Prostate gland (tissue), 2 donors: ENCODE results near the gene CD226.

Experiments
- POLR2A ChIP-seq: fragments of 450-650 bp; IDR thresholded peaks from one replicate; pipeline ENCODE4 v1.6.1; 2016; ENCODE audit warnings: antibody characterized with exemption, mild to moderate bottlenecking
- POLR2AphosphoS5 ChIP-seq: sonication (generic); formaldehyde crosslinking; IDR thresholded peaks from one replicate; pipeline ENCODE4 v1.6.1; 2017; ENCODE audit warnings: antibody characterized with exemption
- TF ChIP-seq, protein P1 (sequence below), 4 experiments: fragments of 200-600 bp in 2 of 4; fragments of 450-650 bp in 2 of 4; sonication (generic) in 2 of 4; IDR thresholded peaks; 1 replicate in 3 of 4; 2 replicates in 1 of 4; pipeline ENCODE4 v1.5.1; 2016 to 2019; ENCODE audit warnings: antibody characterized with exemption in 4 of 4, mild to moderate bottlenecking in 2 of 4, moderate library complexity in 2 of 4

DNA sequence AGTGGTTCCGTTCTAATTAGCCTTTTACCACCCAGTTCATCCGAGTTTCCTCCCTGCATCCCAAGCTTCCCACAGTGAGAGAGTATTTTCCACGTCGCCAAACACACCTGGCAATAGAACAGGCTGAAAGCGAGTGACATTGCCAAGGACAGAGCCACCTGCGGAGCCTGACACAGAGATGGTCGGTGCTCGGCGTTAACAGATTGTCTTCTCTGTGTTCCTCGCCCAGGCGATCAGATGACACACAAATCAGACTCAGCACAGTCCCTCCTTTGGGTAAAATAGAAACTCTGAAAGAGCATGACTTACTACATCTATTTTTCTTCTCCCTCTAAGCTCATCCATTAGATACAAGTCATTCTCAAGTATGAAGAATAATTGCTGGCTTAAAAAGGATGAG is 107.7 kb downstream of the CD226 start:
- TF ChIP-seq POLR2A (no peak), POLR2AphosphoS5 (no peak)
- TF ChIP-seq, protein P1, sequence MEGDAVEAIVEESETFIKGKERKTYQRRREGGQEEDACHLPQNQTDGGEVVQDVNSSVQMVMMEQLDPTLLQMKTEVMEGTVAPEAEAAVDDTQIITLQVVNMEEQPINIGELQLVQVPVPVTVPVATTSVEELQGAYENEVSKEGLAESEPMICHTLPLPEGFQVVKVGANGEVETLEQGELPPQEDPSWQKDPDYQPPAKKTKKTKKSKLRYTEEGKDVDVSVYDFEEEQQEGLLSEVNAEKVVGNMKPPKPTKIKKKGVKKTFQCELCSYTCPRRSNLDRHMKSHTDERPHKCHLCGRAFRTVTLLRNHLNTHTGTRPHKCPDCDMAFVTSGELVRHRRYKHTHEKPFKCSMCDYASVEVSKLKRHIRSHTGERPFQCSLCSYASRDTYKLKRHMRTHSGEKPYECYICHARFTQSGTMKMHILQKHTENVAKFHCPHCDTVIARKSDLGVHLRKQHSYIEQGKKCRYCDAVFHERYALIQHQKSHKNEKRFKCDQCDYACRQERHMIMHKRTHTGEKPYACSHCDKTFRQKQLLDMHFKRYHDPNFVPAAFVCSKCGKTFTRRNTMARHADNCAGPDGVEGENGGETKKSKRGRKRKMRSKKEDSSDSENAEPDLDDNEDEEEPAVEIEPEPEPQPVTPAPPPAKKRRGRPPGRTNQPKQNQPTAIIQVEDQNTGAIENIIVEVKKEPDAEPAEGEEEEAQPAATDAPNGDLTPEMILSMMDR (IDR thresholded peaks at IDR 0.05) = no peak
